NB4 (cell line): ENCODE measurements around the gene MIEF1.
A peak's percentile ranks its signal among the peaks of the same experiment; 100 is the strongest.

Experiments used
- DNase-seq: peaks from one replicate; pipeline ENCODE4 v3.0.0; 2010; ENCODE audit warnings: low read depth
- H3K4me3 ChIP-seq: one replicate; pipeline ENCODE4 v1.5.1; 2011; ENCODE audit warnings: mild to moderate bottlenecking, low read depth, low read length, moderate library complexity
- CTCF ChIP-seq: IDR thresholded peaks from one replicate; pipeline ENCODE4 v1.5.1; 2012; ENCODE audit warnings: low read depth, low read length
- MAX ChIP-seq: IDR thresholded peaks from 2 replicates; pipeline ENCODE4 v1.6.1; 2011; ENCODE audit warnings: low read depth, low read length
- MYC ChIP-seq: IDR thresholded peaks from 2 replicates; pipeline ENCODE4 v1.6.1; 2011; ENCODE audit warnings: low read depth, low read length
- POLR2A ChIP-seq: IDR thresholded peaks from 2 replicates; pipeline ENCODE4 v1.6.1; 2011; ENCODE audit warnings: mild to moderate bottlenecking; ENCODE audit not compliant: insufficient read length; ENCODE audit errors: extremely low read depth

Gene MIEF1

GRCh38 chr22:39545386-39546365 lies 43.6 kb downstream of the MIEF1 start:
- peak; percentile 66 for DNase-seq
- TF ChIP-seq POLR2A = no peak
- no peak for TF ChIP-seq CTCF
- TF ChIP-seq MYC = no peak
- peak; percentile 36; the same call in 1 of the 2 replicates for TF ChIP-seq MAX
- H3K4me3 ChIP-seq = no peak overlapping the region

GRCh38 chr22:39546889-39547586 lies 44.9 kb downstream of the MIEF1 start:
- TF ChIP-seq POLR2A (no peak), MYC (no peak), MAX (no peak), CTCF (no peak)
- DNase-seq = no peak
- H3K4me3 ChIP-seq = no peak overlapping the region

DNA sequence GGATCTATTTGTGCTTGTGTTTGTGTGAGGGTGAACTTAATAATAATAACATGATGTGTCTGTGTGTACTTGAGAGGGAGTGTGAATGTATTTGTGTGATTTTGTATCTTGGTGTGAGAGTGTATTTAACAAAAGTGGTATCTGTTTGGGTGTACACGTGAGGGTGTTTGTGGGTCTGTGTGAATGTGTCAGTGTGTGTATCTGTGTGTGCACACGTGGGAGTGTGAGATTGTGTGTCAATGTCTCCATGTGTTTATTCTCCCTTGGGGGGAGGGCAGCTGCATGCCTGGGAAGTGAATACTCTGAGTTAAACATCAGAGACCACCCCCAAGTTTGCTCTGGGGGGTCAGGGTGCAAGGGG lies 45.5 kb downstream of the MIEF1 start:
- TF ChIP-seq MYC (no peak), CTCF (no peak), POLR2A (no peak), MAX (no peak)
- no peak overlapping the region for H3K4me3 ChIP-seq
- no peak for DNase-seq

DNA sequence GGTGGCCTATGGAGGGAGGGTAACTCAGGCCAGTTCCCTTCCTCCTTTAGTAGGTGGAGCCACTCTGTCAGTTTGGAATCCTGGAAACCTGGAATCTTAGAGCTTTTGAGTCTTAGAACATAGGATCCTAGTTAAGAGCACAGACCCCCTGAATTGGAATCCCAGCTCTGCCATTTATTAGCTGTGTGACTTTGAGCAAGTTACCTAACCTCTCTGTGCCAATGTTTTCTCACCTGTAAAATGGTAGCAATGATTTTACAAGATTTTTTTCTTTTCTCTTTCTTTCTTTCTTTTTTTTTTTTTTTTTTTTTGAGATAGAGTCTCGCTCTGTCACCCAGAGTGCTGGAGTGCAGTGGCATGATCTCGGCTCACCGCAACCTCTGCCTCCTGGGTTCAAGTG lies 51.3 kb downstream of the MIEF1 start:
- TF ChIP-seq POLR2A (no peak), MAX (no peak), CTCF (no peak), MYC (no peak)
- H3K4me3 ChIP-seq = no peak overlapping the region
- no peak for DNase-seq

GRCh38 chr22:39554151-39554550 lies 52.1 kb downstream of the MIEF1 start:
- H3K4me3 ChIP-seq = no peak overlapping the region
- no peak for TF ChIP-seq POLR2A
- no peak for TF ChIP-seq MYC
- no peak for TF ChIP-seq CTCF
- no peak for TF ChIP-seq MAX
- DNase-seq = no peak
